Trophoblast cell (in vitro differentiated cells and primary cell): ENCODE data around the gene SRGAP2B.
"Not testable (repeated sequence)": the region's sequence is repeated elsewhere in the genome, so short reads cannot be mapped to it uniquely, and the experiment has no call there.

ENCODE experiments used
- DNase-seq, 2 donors: peaks; one replicate each; pipeline ENCODE4 v3.0.0-alpha.2; 2016
- H2AFZ ChIP-seq: 2 replicates; pipeline ENCODE4 v1.6.1; 2013; ENCODE audit warnings: low read length, moderate library complexity, mild to moderate bottlenecking; ENCODE audit not compliant: insufficient read depth, poor library complexity
- H2AK5ac ChIP-seq: 2 replicates; pipeline ENCODE4 v1.6.1; 2013; ENCODE audit warnings: mild to moderate bottlenecking, low read length
- H2BK120ac ChIP-seq: 2 replicates; pipeline ENCODE4 v1.6.1; 2013; ENCODE audit warnings: low read length, mild to moderate bottlenecking, moderate library complexity; ENCODE audit not compliant: insufficient read depth, poor library complexity
- H2BK12ac ChIP-seq: 2 replicates; pipeline ENCODE4 v1.6.1; 2013; ENCODE audit warnings: mild to moderate bottlenecking, low read length, moderate library complexity
- H2BK5ac ChIP-seq: 2 replicates; pipeline ENCODE4 v1.6.1; 2013; ENCODE audit warnings: low read length, low read depth, moderate library complexity, mild to moderate bottlenecking; ENCODE audit not compliant: poor library complexity
- H3K14ac ChIP-seq: 2 replicates; pipeline ENCODE4 v1.6.1; 2013; ENCODE audit warnings: mild to moderate bottlenecking, low read length
- H3K18ac ChIP-seq: 2 replicates; pipeline ENCODE4 v1.6.1; 2013; ENCODE audit warnings: mild to moderate bottlenecking, low read length
- H3K23ac ChIP-seq: 2 replicates; pipeline ENCODE4 v1.6.1; 2013; ENCODE audit warnings: low read length
- H3K27ac ChIP-seq: 2 replicates; pipeline ENCODE4 v1.5.1; 2013; ENCODE audit warnings: low read depth, mild to moderate bottlenecking, inconsistent platforms, low read length, moderate library complexity
- H3K27me3 ChIP-seq: 2 replicates; pipeline ENCODE4 v1.6.1; 2013; ENCODE audit warnings: inconsistent platforms, mild to moderate bottlenecking, low read length, moderate library complexity; ENCODE audit not compliant: insufficient read depth
- H3K36me3 ChIP-seq, 2 experiments: 1 replicate in 1 of 2; 2 replicates in 1 of 2; pipeline ENCODE4 v1.6.1; 2013; ENCODE audit warnings: low read length in 2 of 2, mild to moderate bottlenecking in 2 of 2, moderate library complexity in 1 of 2; ENCODE audit not compliant: insufficient read depth in 2 of 2, control insufficient read depth in 1 of 2
- H3K4ac ChIP-seq: 2 replicates; pipeline ENCODE4 v1.6.1; 2013; ENCODE audit warnings: low read depth, mild to moderate bottlenecking, low read length, moderate library complexity
- H3K4me1 ChIP-seq, 2 experiments: 1 replicate in 1 of 2; 2 replicates in 1 of 2; pipeline ENCODE4 v1.6.1; 2013; ENCODE audit warnings: low read length in 2 of 2, mild to moderate bottlenecking in 2 of 2, moderate library complexity in 1 of 2; ENCODE audit not compliant: insufficient read depth in 2 of 2, control insufficient read depth in 1 of 2
- H3K4me2 ChIP-seq: 2 replicates; pipeline ENCODE4 v1.6.1; 2013; ENCODE audit warnings: inconsistent platforms, mild to moderate bottlenecking, low read length, moderate library complexity
- H3K4me3 ChIP-seq: 2 replicates; pipeline ENCODE4 v1.5.1; 2013; ENCODE audit warnings: mild to moderate bottlenecking, low read depth, low read length, inconsistent platforms
- H3K79me1 ChIP-seq: one replicate; pipeline ENCODE4 v1.6.1; 2013; ENCODE audit warnings: low read length
- H3K79me2 ChIP-seq: 2 replicates; pipeline ENCODE4 v1.6.1; 2013; ENCODE audit warnings: low read length, mild to moderate bottlenecking; ENCODE audit not compliant: control insufficient read depth, insufficient read depth, poor library complexity
- H3K9ac ChIP-seq: 2 replicates; pipeline ENCODE4 v1.6.1; 2013; ENCODE audit warnings: mild to moderate bottlenecking, low read length
- H3K9me3 ChIP-seq: 2 replicates; pipeline ENCODE4 v1.6.1; 2013; ENCODE audit warnings: low read depth, mild to moderate bottlenecking, control low read depth, inconsistent platforms, low read length; ENCODE audit not compliant: insufficient read depth
- H4K12ac ChIP-seq: 2 replicates; pipeline ENCODE4 v1.6.1; 2013; ENCODE audit warnings: low read depth, mild to moderate bottlenecking, low read length, moderate library complexity
- H4K8ac ChIP-seq: 2 replicates; pipeline ENCODE4 v1.6.1; 2013; ENCODE audit warnings: low read depth, mild to moderate bottlenecking, low read length, moderate library complexity
- H4K91ac ChIP-seq: one replicate; pipeline ENCODE4 v1.6.1; 2013; ENCODE audit warnings: low read depth, mild to moderate bottlenecking, low read length, moderate library complexity
- WGBS: extraction: QIAGEN DNeasy Blood & Tissue Kit; methylation state at CpG from one replicate; pipeline ENCODE4 v1.1.7; 2013; ENCODE audit warnings: missing lambda C conversion rate; ENCODE audit not compliant: insufficient read length, insufficient coverage; ENCODE audit errors: extremely low coverage; 5-methylcytosine and 5-hydroxymethylcytosine counted together

The SRGAP2B gene

DNA sequence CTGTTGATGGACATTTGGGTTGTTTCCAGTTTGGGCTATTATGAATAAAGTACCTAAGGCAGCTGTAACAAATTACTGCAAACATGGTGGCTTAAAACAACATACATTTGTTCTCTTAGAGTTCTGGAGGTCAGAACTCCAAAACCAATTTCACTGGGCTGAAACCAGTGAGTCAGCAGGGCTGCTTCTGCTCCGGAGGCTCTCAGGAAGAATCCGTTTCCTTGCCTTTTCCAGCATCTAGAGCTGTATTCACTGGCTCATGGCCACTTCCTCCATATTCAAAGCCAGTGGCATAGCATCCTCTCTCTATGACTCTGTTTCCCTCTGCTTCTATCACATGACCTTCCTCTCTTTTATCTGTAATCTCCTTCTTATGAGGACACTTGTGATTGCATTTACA, 146.7 kb downstream of the SRGAP2B start:
- not testable (repeated sequence) for H4K12ac ChIP-seq

GRCh38 chr1:144947495-144947894, 147.6 kb downstream of the SRGAP2B start:
- H3K4me2 ChIP-seq, H3K4me1 ChIP-seq, H4K91ac ChIP-seq, H2BK5ac ChIP-seq, H4K8ac ChIP-seq, H3K9ac ChIP-seq, H3K14ac ChIP-seq, H3K23ac ChIP-seq, DNase-seq, H2AK5ac ChIP-seq, H4K12ac ChIP-seq, H3K27me3 ChIP-seq, H3K79me1 ChIP-seq, H3K18ac ChIP-seq, H2BK12ac ChIP-seq, H3K27ac ChIP-seq, H3K79me2 ChIP-seq, H3K4ac ChIP-seq, H2AFZ ChIP-seq, H2BK120ac ChIP-seq, H3K9me3 ChIP-seq, H3K36me3 ChIP-seq, H3K4me3 ChIP-seq: not testable (repeated sequence)
- no CpG with 5 or more reads among the region's 1 CpG for WGBS

More for the DNA sequence above, 146.7 kb downstream of the SRGAP2B start:
- not testable (repeated sequence) for H2BK12ac ChIP-seq, H3K36me3 ChIP-seq, H3K4me3 ChIP-seq, H2BK5ac ChIP-seq, H2AK5ac ChIP-seq, H3K9me3 ChIP-seq, H3K18ac ChIP-seq, H3K9ac ChIP-seq, H2AFZ ChIP-seq, H3K4me1 ChIP-seq, H3K27ac ChIP-seq, H2BK120ac ChIP-seq, H4K91ac ChIP-seq, H3K14ac ChIP-seq, DNase-seq, H3K4me2 ChIP-seq, H4K8ac ChIP-seq, H3K4ac ChIP-seq, H3K79me1 ChIP-seq, H3K79me2 ChIP-seq, H3K23ac ChIP-seq, H3K27me3 ChIP-seq
- WGBS = no CpG with 5 or more reads among the region's 2 CpGs

GRCh38 chr1:144946525-144947480, 148.3 kb downstream of the SRGAP2B start:
- H3K79me1 ChIP-seq, H3K9ac ChIP-seq, H3K9me3 ChIP-seq, H2BK12ac ChIP-seq, H3K36me3 ChIP-seq, H4K12ac ChIP-seq, H3K27ac ChIP-seq, H3K79me2 ChIP-seq, H3K18ac ChIP-seq, H2BK120ac ChIP-seq, H3K23ac ChIP-seq, H3K27me3 ChIP-seq, H3K4ac ChIP-seq, H3K4me3 ChIP-seq, DNase-seq, H4K91ac ChIP-seq, H2AFZ ChIP-seq, H3K14ac ChIP-seq, H4K8ac ChIP-seq, H2AK5ac ChIP-seq, H3K4me2 ChIP-seq, H3K4me1 ChIP-seq, H2BK5ac ChIP-seq: not testable (repeated sequence)
- no CpG with 5 or more reads among the region's 8 CpGs for WGBS

DNA sequence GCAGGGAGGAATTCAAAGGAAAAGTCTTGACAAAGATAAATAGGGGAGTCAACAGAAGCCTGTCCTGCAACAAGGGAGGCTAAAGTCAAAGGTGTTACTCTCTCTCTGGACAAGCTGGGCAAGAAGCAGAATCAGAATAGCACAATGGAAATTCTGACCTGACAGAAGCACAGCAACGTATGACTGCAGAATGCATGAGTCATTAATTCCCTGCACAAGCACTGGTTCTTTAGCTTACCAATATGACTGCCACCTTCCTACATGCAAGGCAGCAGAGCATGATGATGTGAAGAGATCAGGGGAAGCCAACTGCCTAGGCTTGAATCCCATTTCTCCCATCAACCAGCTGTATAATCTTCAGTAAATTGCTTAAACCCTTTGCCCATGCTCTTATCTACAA, 153.4 kb downstream of the SRGAP2B start:
- DNase-seq, H3K9ac ChIP-seq, H3K9me3 ChIP-seq, H2AFZ ChIP-seq, H4K8ac ChIP-seq, H2BK12ac ChIP-seq, H4K91ac ChIP-seq, H2AK5ac ChIP-seq, H2BK120ac ChIP-seq, H3K36me3 ChIP-seq, H3K18ac ChIP-seq, H2BK5ac ChIP-seq, H3K14ac ChIP-seq, H3K4me3 ChIP-seq, H3K4me2 ChIP-seq, H4K12ac ChIP-seq, H3K27ac ChIP-seq, H3K79me1 ChIP-seq, H3K4me1 ChIP-seq, H3K27me3 ChIP-seq, H3K4ac ChIP-seq, H3K23ac ChIP-seq, H3K79me2 ChIP-seq: not testable (repeated sequence)
- whole genome bisulfite sequencing = no CpG with 5 or more reads among the region's 1 CpG
